Trophoblast cell (in vitro differentiated cells and primary cell): ENCODE results near the gene YLPM1.

Source experiments
- DNase-seq, 2 donors: peaks; one replicate each; pipeline ENCODE4 v3.0.0-alpha.2; 2016
- H2AFZ ChIP-seq: 2 replicates; pipeline ENCODE4 v1.6.1; 2013; ENCODE audit warnings: low read length, moderate library complexity, mild to moderate bottlenecking; ENCODE audit not compliant: insufficient read depth, poor library complexity
- H2AK5ac ChIP-seq: 2 replicates; pipeline ENCODE4 v1.6.1; 2013; ENCODE audit warnings: mild to moderate bottlenecking, low read length
- H2BK120ac ChIP-seq: 2 replicates; pipeline ENCODE4 v1.6.1; 2013; ENCODE audit warnings: low read length, mild to moderate bottlenecking, moderate library complexity; ENCODE audit not compliant: insufficient read depth, poor library complexity
- H2BK12ac ChIP-seq: 2 replicates; pipeline ENCODE4 v1.6.1; 2013; ENCODE audit warnings: mild to moderate bottlenecking, low read length, moderate library complexity
- H2BK5ac ChIP-seq: 2 replicates; pipeline ENCODE4 v1.6.1; 2013; ENCODE audit warnings: low read length, low read depth, moderate library complexity, mild to moderate bottlenecking; ENCODE audit not compliant: poor library complexity
- H3K14ac ChIP-seq: 2 replicates; pipeline ENCODE4 v1.6.1; 2013; ENCODE audit warnings: mild to moderate bottlenecking, low read length
- H3K18ac ChIP-seq: 2 replicates; pipeline ENCODE4 v1.6.1; 2013; ENCODE audit warnings: mild to moderate bottlenecking, low read length
- H3K23ac ChIP-seq: 2 replicates; pipeline ENCODE4 v1.6.1; 2013; ENCODE audit warnings: low read length
- H3K27ac ChIP-seq: 2 replicates; pipeline ENCODE4 v1.5.1; 2013; ENCODE audit warnings: low read depth, mild to moderate bottlenecking, inconsistent platforms, low read length, moderate library complexity
- H3K27me3 ChIP-seq: 2 replicates; pipeline ENCODE4 v1.6.1; 2013; ENCODE audit warnings: inconsistent platforms, mild to moderate bottlenecking, low read length, moderate library complexity; ENCODE audit not compliant: insufficient read depth
- H3K36me3 ChIP-seq, 2 experiments: 1 replicate in 1 of 2; 2 replicates in 1 of 2; pipeline ENCODE4 v1.6.1; 2013; ENCODE audit warnings: low read length in 2 of 2, mild to moderate bottlenecking in 2 of 2, moderate library complexity in 1 of 2; ENCODE audit not compliant: insufficient read depth in 2 of 2, control insufficient read depth in 1 of 2
- H3K4ac ChIP-seq: 2 replicates; pipeline ENCODE4 v1.6.1; 2013; ENCODE audit warnings: low read depth, mild to moderate bottlenecking, low read length, moderate library complexity
- H3K4me1 ChIP-seq, 2 experiments: 1 replicate in 1 of 2; 2 replicates in 1 of 2; pipeline ENCODE4 v1.6.1; 2013; ENCODE audit warnings: low read length in 2 of 2, mild to moderate bottlenecking in 2 of 2, moderate library complexity in 1 of 2; ENCODE audit not compliant: insufficient read depth in 2 of 2, control insufficient read depth in 1 of 2
- H3K4me2 ChIP-seq: 2 replicates; pipeline ENCODE4 v1.6.1; 2013; ENCODE audit warnings: inconsistent platforms, mild to moderate bottlenecking, low read length, moderate library complexity
- H3K4me3 ChIP-seq: 2 replicates; pipeline ENCODE4 v1.5.1; 2013; ENCODE audit warnings: mild to moderate bottlenecking, low read depth, low read length, inconsistent platforms
- H3K79me1 ChIP-seq: one replicate; pipeline ENCODE4 v1.6.1; 2013; ENCODE audit warnings: low read length
- H3K79me2 ChIP-seq: 2 replicates; pipeline ENCODE4 v1.6.1; 2013; ENCODE audit warnings: low read length, mild to moderate bottlenecking; ENCODE audit not compliant: control insufficient read depth, insufficient read depth, poor library complexity
- H3K9ac ChIP-seq: 2 replicates; pipeline ENCODE4 v1.6.1; 2013; ENCODE audit warnings: mild to moderate bottlenecking, low read length
- H3K9me3 ChIP-seq: 2 replicates; pipeline ENCODE4 v1.6.1; 2013; ENCODE audit warnings: low read depth, mild to moderate bottlenecking, control low read depth, inconsistent platforms, low read length; ENCODE audit not compliant: insufficient read depth
- H4K12ac ChIP-seq: 2 replicates; pipeline ENCODE4 v1.6.1; 2013; ENCODE audit warnings: low read depth, mild to moderate bottlenecking, low read length, moderate library complexity
- H4K8ac ChIP-seq: 2 replicates; pipeline ENCODE4 v1.6.1; 2013; ENCODE audit warnings: low read depth, mild to moderate bottlenecking, low read length, moderate library complexity
- H4K91ac ChIP-seq: one replicate; pipeline ENCODE4 v1.6.1; 2013; ENCODE audit warnings: low read depth, mild to moderate bottlenecking, low read length, moderate library complexity
- WGBS: extraction: QIAGEN DNeasy Blood & Tissue Kit; methylation state at CpG from one replicate; pipeline ENCODE4 v1.1.7; 2013; ENCODE audit warnings: missing lambda C conversion rate; ENCODE audit not compliant: insufficient read length, insufficient coverage; ENCODE audit errors: extremely low coverage; 5-methylcytosine and 5-hydroxymethylcytosine counted together

The YLPM1 gene

GRCh38 chr14:74824997-74825396 lies 61.9 kb downstream of the YLPM1 start:
- no peak overlapping the region for H3K4me3 ChIP-seq
- no peaks in the 10 kb centered on the region for H3K4me1 ChIP-seq
- peaks cover 6 to 15% of the 10 kb centered on the region in 2 experiments for H3K36me3 ChIP-seq
- no peak overlapping the region for H2AK5ac ChIP-seq
- no peak overlapping the region for H3K27ac ChIP-seq
- no peak overlapping the region for H2BK5ac ChIP-seq
- H3K4me2 ChIP-seq = no peak overlapping the region
- no peaks in the 10 kb centered on the region for H3K27me3 ChIP-seq
- no peak overlapping the region for H3K9ac ChIP-seq
- no peak overlapping the region for H2BK120ac ChIP-seq
- H2BK12ac ChIP-seq = no peak overlapping the region
- no peaks in the 10 kb centered on the region for H3K9me3 ChIP-seq
- H3K4ac ChIP-seq = no peak overlapping the region
- WGBS = no CpG with 5 or more reads among the region's 2 CpGs
- no peak for DNase-seq
- H4K91ac ChIP-seq = no peak overlapping the region
- no peak overlapping the region for H3K23ac ChIP-seq
- no peaks in the 10 kb centered on the region for H3K79me2 ChIP-seq
- no peak overlapping the region for H2AFZ ChIP-seq
- H4K12ac ChIP-seq = no peak overlapping the region
- no peak overlapping the region for H4K8ac ChIP-seq
- no peak overlapping the region for H3K14ac ChIP-seq
- H3K79me1 ChIP-seq = no peaks in the 10 kb centered on the region
- no peak overlapping the region for H3K18ac ChIP-seq

DNA sequence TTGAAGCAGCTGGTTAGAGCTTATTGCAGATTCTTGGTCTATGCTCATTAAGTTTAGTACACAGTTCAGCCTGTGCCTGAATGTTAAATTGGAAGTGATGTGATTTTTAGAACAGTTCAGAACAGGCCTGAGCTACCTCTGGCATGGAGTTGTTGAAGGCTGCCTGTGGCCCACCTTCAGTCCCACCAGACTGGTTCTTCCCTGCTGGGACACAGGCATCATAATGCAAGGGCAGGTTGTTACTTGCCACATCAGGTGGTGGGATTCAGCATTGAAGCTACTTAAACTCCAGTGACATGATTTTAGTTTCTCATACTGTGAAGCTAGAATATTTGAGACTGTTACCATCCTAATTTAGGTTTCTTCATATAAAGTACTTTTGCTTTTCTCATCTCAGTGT lies 63.5 kb downstream of the YLPM1 start:
- no peak for DNase-seq

DNA sequence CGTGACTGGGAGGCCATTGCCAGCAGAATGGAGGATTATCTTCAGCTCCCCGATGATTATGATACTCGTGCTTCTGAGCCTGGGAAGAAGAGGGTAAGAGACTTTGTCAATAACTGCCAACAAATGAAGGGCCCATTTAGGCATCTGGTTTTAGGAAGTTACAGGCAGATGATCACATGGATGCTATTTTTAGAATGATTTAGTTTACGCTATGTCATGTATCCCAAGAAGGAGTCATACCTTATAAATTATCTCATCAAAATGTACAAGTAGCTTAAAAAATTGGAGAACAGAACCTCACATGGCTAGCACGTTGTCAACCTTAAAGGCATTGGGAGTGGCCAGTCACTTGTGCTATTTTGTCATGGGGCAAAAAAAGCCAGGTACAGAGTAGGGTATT lies 66.1 kb downstream of the YLPM1 start:
- H4K91ac ChIP-seq = no peak overlapping the region
- no peak overlapping the region for H3K4me2 ChIP-seq
- H3K27me3 ChIP-seq = no peaks in the 10 kb centered on the region
- H3K9me3 ChIP-seq = no peaks in the 10 kb centered on the region
- H3K18ac ChIP-seq = no peak overlapping the region
- H3K4me1 ChIP-seq = no peaks in the 10 kb centered on the region
- H3K9ac ChIP-seq = no peak overlapping the region
- no peak overlapping the region for H2AK5ac ChIP-seq
- no peak overlapping the region for H3K27ac ChIP-seq
- WGBS = no CpG with 5 or more reads among the region's 5 CpGs
- peaks cover 7 to 13% of the 10 kb centered on the region in 2 experiments for H3K36me3 ChIP-seq
- no peak overlapping the region for H3K23ac ChIP-seq
- H2BK120ac ChIP-seq = no peak overlapping the region
- no peak overlapping the region for H3K4me3 ChIP-seq
- H3K4ac ChIP-seq = no peak overlapping the region
- H4K12ac ChIP-seq = no peak overlapping the region
- H2AFZ ChIP-seq = no peak overlapping the region
- no peak overlapping the region for H3K14ac ChIP-seq
- no peak overlapping the region for H4K8ac ChIP-seq
- H2BK12ac ChIP-seq = no peak overlapping the region
- no peak for DNase-seq
- no peak overlapping the region for H2BK5ac ChIP-seq
- H3K79me2 ChIP-seq = no peaks in the 10 kb centered on the region
- H3K79me1 ChIP-seq = no peaks in the 10 kb centered on the region

More for the DNA sequence above, 63.5 kb downstream of the YLPM1 start:
- Histone ChIP-seq H3K23ac (no peak overlapping the region), H2AK5ac (no peak overlapping the region), H3K4me2 (no peak overlapping the region), H3K36me3 (peaks cover 4 to 13% of the 10 kb centered on the region in 2 experiments), H4K12ac (no peak overlapping the region), H3K9me3 (no peaks in the 10 kb centered on the region), H3K27ac (no peak overlapping the region), H4K91ac (no peak overlapping the region), H4K8ac (no peak overlapping the region), H2BK12ac (no peak overlapping the region), H3K4ac (no peak overlapping the region), H3K4me3 (no peak overlapping the region), H3K79me1 (no peaks in the 10 kb centered on the region), H3K9ac (no peak overlapping the region), H3K18ac (no peak overlapping the region), H3K14ac (no peak overlapping the region), H3K27me3 (no peaks in the 10 kb centered on the region), H3K4me1 (no peaks in the 10 kb centered on the region), H3K79me2 (no peaks in the 10 kb centered on the region), H2BK120ac (no peak overlapping the region), H2BK5ac (no peak overlapping the region), H2AFZ (no peak overlapping the region)

GRCh38 chr14:74832849-74833248 lies 69.7 kb downstream of the YLPM1 start:
- no peak overlapping the region for H2BK12ac ChIP-seq
- no peak overlapping the region for H2AFZ ChIP-seq
- H3K18ac ChIP-seq = no peak overlapping the region
- H3K4me2 ChIP-seq = no peak overlapping the region
- no peak overlapping the region for H3K27ac ChIP-seq
- no peak overlapping the region for H2BK120ac ChIP-seq
- H4K12ac ChIP-seq = no peak overlapping the region
- no peak overlapping the region for H3K9ac ChIP-seq
- H3K9me3 ChIP-seq = no peaks in the 10 kb centered on the region
- H4K8ac ChIP-seq = no peak overlapping the region
- H3K4ac ChIP-seq = no peak overlapping the region
- DNase-seq = no peak
- H3K4me1 ChIP-seq = no peaks in the 10 kb centered on the region
- H4K91ac ChIP-seq = no peak overlapping the region
- no peak overlapping the region for H2AK5ac ChIP-seq
- H3K23ac ChIP-seq = no peak overlapping the region
- peaks cover 7 to 16% of the 10 kb centered on the region in 2 experiments for H3K36me3 ChIP-seq
- no peaks in the 10 kb centered on the region for H3K79me2 ChIP-seq
- no peak overlapping the region for H2BK5ac ChIP-seq
- H3K79me1 ChIP-seq = no peaks in the 10 kb centered on the region
- H3K27me3 ChIP-seq = no peaks in the 10 kb centered on the region
- no peak overlapping the region for H3K4me3 ChIP-seq
- H3K14ac ChIP-seq = no peak overlapping the region
- whole genome bisulfite sequencing = no CpG with 5 or more reads among the region's 4 CpGs
